CD4-positive, alpha-beta T cell treated with Interleukin-17A for 4 hours (primary cell): Measurements from ENCODE around the gene GLRX.
"Not testable (repeated sequence)": the region's sequence is repeated elsewhere in the genome, so short reads cannot be mapped to it uniquely, and the experiment has no call there.

ENCODE experiments used
- DNase-seq: peaks from one replicate; pipeline ENCODE4 v3.0.0-alpha.2; 2020; ENCODE audit warnings: mixed read lengths

GLRX gene

DNA sequence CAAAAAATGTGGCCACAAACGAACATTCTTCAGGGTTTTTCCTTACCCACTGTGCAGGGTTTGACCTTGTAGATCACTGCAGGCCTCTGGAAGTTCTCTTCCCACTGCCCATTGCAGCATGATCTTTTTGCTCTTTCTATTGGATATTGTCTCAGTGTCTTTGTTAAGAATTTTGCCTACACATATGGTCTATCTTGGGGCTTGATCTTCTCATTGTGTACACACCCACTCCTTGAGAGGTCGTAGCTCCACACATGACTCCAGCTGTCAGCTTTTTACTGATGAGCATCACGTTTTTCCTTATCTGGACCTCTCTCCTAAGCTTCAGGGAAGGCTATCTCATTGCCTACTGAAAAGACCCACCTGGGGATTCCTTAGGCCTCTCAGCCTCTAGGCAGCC is 3.0 kb upstream of the GLRX start:
- DNase-seq = no peak

DNA sequence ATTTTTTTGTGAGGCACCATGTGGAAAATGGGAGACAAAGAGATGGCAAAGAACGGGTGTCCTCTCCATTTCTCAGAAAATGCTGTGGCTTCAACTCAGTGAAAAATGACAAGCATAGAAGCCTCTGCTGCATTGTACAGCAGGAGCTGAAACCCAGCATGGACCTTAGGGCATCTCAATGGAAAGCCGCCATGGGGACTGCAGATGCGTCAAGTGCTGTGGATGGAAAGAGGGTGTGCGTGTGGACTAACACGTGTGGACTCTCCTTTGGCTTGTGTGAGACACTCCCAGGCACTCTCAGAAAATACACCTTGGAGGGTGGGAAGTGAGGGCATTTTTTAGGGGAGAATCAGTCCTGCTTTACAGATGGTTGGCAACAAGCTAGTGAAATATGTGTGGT is 2.2 kb upstream of the GLRX start:
- DNase-seq = no peak

DNA sequence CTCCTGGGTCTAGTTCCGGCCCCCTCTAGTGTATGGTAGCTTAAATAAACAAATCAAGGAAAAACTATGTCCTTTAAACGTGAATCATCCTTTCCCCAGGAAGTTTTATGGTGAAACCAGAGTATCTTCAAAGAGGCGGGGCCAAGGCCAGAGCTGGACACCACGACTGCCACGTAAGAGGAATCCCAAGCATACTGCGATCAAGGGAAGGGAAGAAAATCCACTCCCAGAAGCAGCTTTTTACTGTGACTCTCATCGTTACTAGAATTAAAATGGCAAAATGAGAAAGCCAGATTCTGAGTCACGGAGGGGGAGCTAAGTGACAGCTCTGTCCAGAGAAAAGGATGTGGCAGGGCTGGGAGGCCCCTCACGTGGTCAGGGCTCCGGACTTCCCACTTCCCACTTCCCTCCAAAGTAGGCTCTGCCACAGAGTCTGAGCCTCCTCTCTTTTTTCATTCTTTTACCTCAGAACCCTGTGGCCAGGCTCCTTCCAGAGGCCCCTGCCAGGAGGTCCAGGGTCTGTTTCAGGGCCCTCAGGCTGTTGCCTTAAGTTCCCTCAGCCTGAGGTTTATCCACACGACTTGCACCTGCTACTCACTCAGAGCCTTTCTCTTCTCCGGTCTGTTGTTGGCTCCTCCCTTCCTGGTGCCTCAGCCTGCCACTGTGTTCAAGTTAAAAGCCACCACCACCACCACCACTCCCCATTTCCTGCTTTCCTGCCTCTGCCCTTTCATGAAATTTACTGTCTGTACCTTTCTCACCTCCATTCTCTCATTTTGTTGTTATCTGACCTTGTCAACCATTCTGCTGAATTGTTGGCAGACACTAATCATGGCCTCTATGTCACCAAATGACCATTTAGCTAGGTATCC is 1.4 kb upstream of the GLRX start:
- peak; percentile 81 for DNase-seq

DNA sequence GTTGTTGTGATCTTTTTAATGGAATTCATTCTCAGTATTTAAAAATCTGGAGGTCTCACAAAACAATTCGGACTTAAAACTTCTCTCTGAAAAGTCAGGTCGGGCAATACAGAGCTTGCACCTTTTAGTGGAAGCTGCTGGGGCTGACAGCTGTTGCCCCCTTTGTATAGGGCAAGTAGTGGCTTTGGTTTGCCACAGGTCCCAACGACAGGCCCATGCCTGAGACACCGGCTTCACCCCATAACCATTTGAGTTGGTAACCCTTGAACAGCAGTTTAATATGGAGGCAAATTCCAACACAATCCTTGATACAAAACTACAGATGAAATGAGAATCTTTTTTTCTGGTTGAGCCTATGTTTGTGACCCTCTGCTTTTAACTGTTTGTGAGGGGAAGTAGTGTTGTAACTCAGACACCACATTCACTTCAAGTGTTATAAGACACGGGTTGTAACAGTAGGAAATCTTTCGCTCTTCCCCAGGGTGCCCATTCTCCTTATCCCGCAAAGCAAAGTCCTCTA is 752 bp upstream of the GLRX start:
- DNase-seq = no peak

DNA sequence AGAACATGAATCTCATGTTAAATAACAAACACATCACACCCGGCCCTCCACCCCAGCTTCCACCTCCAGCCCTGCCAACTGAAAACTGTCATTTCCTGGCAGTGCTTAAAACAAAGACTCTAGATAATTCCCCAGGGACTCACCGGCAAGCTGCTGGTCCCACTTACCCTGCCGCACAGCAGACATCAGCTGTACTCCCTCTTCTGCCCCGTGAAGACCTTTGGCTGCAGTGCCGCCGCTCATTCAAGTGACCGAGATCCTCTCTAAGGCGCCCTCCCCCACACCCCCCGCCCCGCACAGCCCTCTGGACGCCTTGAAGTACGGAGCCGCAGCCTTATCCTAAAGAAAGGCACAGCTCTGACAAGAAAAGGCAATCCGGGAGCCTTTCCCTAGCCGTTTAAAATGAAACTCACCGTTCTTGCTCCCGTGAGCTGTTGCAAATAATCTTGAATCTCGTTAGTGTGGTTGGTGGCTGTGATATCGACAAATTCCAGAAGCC is 434 bp downstream of the GLRX start:
- peak; percentile 57 for DNase-seq

DNA sequence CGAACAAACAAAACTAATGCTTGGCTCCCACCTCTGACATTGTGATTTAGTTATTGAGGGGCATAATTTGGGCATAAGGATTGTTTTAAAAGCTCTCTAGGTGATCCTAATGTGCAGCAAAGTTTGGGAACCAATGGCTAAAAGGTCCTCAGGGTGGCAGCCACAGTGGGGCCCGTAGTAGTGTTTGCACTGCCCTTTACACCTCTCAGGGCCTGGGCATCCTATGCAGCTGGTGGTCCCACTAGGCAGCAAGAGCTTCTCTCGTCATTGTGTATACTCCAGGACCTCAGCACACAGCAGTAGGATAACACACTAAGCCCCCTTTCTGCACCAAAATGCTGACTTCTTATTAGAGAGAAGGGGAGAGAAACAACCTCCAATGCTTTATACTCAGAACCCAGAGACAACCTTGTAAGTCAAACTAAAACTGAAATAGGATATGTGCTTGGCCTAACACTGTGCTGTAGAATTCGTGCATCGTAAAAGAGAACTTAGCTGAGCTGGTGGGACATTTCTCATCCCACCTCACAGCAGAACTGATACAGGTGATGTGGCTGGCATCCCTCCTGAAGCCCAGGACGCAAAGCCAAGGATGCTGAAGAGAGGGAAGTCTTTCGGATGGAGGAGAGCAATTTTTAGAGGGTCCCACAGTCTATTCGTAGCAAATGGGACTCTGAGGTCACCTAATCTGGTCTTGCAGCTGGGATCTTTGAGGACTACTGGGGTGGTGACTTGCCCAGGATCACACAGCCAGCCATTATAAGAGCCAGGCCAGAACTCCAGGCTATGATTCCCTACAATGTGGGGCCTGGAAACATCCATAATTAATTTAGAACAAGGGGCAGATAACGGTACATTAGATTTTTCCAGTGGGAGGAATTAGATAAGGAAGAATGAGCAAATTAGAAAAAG is 1.2 kb downstream of the GLRX start:
- no peak for DNase-seq

DNA sequence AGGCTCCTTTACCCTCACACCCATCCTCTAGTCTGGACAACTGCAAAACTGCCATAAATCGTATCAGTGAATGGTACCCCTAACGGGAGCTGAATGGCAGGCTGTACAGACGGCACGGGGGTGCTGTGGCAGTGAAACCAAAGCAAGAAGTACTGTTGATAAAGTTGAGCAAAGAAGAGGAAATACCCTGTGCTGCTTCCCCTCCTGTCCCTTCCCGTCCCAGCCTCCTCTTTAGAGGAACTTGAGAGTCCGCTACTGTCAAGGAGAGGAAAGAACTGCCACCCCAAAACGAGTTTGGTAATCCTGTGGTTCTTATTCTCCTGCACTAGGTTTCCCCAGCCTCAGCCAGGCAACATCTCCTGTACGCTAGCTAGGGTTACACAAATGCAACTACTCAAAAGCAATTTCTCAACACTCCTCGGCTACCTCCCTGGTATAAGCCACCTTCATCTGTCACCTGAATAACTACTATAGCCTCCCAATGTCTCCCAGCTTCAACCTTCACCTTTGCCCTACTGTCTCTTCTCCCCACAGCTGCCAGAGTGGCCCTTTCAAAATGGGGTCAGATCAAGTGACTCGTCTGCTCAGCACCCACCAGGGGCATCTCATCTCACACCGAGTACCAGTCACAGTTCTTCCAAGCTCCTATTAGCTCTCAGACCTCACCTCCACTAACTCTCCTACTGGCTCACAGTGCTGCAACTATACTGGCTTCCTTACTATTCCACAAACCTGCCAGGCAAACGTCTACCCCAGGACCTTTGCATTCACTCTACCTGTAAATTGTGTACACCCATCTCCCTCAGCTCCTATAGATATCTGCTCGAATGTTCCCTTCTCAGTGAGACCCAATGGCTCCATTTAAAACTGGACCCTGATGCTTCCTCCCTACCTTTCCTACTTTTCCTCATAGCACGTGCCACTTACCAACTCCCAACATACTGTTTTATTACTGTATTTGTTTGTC is 4.1 kb downstream of the GLRX start:
- DNase-seq = peak; percentile 39

DNA sequence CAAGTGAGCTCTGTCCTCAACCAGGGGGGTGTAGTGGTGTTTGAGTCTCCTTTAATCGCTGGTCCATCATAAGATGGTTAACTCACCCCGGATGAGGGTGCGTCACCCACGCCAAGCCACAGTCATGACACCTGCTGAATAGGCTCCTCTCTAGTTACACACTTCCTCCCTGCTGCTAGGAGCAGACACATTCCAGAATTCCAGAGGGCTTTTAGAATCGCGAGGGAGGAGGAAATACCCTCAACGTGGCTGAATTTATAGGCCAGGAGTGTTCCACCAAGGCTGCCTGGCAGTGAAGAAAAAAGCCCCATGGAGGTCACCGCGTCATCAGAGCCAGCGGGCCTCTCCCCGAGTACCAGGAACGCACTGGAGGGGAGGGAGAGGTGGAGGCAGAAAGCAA is 5.1 kb downstream of the GLRX start:
- peak; percentile 60 for DNase-seq

DNA sequence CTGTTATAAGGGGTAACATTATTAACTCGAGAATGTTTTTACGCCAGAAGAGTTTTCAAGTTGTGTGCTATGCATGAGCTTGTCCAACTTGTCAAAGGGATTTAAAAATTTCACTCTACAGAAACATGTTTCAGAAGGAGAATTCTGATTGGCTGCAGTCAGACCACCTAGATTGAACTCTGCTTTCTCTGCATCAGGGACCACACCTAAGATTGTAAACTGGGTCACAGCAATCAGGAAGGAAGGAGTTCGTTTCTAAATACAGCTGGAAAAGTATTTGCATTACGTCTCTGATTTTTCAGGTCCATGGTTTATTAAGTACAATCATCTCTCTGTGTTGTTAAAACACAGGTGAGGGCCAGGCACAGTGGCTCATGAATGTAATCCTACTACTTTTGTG is 5.8 kb downstream of the GLRX start:
- DNase-seq = no peak

DNA sequence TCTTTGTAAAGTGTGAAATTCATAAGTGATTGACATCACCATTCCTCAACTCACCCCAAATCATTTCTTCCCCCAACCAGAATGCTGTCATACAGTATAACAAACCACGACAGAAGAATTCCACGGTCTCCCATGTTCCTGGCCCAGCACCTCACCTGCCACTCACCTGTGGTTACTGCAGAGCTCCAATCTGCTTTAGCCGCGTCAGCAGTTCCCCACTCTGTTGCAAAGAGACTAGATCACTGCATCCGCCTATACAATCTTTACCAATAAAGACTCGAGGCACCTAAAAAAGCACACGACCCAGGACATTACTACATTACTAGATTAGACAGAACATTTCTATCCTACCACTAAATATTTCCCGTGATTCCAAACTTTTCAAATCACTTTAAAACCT is 6.2 kb downstream of the GLRX start:
- no peak for DNase-seq

DNA sequence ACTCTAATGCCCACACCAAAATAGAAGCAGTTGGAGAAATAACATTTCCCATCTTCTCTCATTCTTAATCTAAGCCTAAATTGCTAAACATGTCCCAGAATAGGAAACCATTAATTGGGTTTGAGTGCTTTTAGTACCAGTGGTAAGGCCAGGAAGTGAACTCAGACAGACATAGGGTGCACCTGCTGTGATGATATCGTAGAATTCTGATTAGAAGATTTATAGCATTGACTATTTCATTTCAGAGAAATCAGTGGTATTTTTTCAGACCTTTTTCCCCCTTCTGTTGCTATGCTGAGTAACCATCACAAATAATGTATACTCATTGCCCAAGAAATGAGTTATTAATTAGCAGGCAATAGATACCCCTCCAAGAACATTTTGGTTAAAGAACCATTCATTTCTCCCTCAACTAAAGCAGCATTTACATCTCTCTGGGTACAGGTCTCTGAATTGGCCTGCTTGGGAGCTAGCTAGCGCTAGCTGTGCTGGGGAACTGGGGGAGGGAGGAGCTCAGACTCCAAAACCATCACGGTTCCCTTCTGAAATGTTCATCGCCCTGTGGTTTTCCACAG is 7.3 kb downstream of the GLRX start:
- DNase-seq = no peak

DNA sequence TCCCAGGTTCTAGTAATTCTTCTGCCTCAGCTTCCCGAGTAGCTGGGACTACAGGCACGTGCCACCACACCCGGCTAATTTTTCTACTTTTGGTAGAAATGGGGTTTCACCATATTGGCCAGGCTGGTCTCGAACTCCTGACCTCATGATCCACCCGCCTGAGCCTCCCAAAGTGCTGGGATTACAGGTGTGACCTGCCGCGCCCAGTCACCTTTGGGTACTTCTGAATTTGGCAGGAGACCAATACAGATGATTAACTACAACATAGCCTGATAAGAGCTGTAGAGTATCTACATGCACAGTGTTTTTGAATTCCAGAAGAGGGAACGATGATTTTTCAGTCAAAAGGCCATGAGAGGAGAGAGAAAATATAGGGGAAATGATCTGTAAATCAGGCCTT is 9.5 kb downstream of the GLRX start:
- DNase-seq = not testable (repeated sequence)

DNA sequence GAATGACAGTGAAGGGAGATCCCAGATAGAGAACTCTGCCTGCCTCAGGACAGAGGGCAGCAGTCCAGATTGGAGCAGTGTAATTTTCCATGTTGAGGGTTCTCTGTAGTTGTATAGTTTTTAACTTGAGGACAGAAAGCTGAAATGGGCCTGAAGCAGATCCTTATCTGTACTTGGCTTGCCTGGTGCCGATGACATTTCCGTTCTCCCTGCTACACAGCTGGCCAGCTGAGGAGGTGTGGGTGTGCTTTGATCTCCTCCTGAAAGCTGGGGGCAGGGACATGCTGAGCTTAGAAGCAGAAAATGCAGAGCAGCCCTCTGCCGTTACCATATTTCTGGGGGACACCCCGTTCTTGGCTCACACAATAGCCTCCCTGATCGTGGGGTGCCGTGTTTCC is 10.5 kb downstream of the GLRX start:
- DNase-seq = peak; percentile 46

DNA sequence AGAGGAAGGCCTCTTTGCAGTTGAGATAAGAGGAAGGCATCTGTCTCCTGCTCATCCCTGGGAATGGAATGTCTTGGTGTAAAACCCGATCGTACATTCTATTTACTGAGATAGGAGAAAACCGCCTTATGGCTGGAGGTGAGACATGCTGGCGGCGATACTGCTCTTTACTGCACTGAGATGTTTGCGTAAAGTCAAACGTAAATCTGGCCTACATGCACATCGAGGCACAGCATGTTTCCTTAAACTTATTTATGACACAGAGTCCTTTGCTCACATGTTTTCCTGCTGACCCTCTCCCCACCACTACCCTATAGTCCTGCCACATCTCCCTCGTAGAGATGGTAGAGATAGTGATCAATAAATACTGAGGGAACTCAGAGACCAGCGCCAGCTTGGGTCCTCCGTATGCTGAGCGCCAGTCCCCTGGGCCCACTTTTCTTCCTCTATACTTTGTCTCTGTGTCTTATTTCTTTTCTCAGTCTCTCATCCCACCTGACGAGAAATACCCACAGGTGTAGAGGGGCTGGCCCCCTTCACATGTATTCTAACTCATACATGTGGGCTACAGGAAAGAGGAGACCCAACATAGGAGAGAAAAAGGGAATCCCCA is 11.0 kb downstream of the GLRX start:
- not testable (repeated sequence) for DNase-seq

DNA sequence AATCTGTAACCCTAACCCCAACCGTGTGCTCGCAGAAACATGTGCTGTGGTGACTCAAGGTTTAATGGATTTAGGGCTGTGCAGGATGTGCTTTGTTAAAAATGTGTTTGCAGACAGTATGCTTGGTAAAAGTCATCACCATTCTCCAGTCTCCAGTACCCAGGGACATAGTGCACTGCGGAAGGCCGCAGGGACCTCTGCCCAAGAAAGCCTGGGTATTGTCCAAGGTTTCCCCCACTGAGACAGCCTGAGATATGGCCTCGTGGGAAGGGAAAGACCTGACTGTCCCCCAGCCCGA is 11.5 kb downstream of the GLRX start:
- not testable (repeated sequence) for DNase-seq

DNA sequence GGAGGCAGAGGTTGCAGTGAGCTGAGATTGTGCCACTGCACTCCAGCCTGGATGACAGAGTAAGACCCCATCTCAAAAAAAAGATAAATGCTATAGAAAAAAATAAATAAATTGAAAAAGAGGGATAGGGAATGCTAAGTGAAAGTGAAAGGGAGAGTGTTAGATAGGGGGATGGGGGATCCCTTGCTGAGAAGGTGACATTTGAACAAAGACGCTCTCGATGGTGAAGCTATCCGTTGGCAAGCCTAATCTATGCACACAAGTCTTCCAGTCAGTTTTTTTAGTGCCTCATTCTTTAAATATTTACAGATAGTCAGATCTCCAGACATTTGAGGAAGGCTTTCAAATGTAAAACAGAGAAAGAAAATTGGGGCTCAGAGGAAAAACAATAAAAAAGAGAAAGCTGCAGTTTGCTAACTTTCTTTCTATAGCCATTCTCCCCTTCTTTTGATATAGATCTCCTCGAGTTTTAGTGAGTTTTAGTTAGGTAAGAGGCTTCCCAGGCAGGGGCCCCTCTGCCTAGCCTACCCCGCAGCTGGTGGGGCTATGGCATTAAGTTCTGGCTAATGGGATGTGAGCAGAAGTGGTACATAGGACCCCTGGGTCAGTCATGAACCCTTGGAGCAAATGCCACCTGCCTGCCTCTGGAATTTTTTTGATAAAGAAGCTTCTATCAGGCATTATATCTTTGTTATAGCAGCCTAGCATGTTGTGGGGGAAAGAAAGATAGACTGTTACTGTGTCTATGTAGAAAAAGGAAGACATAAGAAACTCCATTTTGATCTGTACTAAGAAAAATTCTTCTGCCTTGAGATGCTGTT is 12.0 kb downstream of the GLRX start:
- peak; percentile 25 for DNase-seq

DNA sequence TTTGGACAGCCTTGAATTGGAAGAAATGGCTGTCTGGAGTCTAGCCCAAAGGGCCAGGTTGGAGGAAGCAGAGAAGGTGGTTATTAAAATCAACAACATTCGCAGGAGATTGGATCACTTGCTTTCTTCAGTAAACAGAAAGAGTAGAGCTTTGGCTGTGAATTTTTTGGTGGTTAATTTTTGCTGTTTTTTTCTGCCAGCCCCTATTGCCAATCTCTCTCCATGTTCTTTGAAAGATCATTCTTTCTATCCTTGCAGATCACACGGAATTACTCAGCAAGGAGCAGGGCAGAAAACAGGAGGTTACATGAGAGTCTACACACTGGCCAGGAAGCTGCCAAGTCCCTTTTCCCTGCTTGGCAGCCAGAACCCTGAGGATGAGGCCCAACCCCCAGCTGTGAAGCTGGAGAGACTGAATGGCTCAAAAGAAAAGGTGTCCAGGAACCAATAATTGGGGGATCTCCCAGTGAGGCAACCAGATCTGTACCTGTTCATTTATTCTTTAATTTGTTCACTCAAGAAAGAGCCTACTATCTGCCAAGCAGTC is 13.0 kb downstream of the GLRX start:
- DNase-seq = no peak

DNA sequence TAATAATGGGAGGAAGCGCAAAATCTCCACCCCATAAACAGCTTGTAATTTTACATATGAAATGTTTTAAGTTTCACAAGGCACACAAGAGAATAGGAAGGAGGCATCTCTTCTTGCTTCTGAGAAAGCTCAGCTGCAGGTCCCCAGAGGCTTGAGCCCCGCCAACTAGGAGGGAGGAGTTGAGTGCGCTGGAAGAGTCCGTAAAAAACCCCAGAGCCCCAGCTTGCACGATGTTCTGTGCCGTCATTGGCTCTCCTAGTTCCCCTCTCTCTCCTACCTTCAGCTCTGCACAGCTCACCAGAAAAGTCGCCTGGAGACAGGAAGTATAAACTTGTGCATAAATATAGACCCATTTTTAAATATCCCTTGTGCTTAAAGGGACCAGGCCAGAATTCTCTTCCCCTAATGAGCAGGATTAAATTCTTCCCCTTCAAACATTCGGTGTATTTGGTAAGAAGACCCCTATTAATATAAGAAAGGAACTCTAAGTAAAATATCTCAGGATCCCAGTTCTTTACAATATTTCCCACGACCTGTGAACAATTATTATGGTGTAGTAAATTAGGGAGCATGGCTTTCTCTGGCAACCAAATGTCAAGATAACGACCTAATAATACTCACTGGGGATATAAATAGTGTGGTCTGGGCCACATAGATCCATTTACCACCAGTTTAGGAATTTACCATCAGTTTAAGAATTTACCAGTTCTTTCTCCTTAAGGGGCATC is 13.7 kb downstream of the GLRX start:
- DNase-seq = peak; percentile 82

DNA sequence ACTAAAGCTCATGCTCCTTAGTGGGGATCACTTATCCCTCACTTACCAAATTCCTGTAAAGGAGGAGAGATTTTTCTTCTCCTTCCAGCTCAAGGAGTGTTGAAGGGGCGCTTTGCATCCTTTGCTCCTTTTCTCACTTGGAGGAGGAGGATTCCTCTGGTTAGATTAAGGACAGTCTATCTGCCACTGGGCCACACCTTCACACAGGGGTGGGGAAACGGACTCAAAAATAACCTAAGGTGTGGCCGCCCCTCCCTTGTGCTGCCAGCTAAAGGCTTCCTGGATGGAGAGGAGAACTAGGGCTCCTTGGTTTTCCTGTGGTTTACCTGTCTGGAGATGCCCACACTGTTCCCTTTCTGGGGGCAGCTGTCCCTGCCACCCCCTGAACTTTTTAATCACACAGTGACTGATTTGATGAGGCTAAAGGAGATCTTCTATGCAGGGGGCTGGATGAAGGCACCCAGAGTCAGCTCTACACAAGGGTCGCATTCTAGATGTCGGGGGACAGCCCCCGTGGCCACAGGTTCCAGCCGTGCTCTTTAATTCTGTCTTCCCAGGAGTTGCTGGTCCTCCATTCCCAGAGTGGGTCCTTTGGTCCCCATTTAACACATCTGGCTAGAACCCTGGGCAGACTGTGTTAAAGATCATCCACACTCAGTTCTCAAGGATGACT is 14.4 kb downstream of the GLRX start:
- no peak for DNase-seq
